Kidney epithelial cell (primary cell): Measurements from ENCODE around the gene SRR. TPM values are rescaled to one million over a fixed set of nuclear protein-coding genes. Genes with fewer than 3 reads are reported as not detected.
"Not testable (repeated sequence)": the region's sequence is repeated elsewhere in the genome, so short reads cannot be mapped to it uniquely, and the experiment has no call there.

Experiments
- DNase-seq: peaks from one replicate; pipeline ENCODE4 v3.0.0-alpha.2; 2010; ENCODE audit warnings: low read depth
- H3K27me3 ChIP-seq: 2 replicates; pipeline ENCODE4 v1.6.0; 2011; ENCODE audit warnings: low read length; ENCODE audit not compliant: control insufficient read depth, insufficient read depth
- H3K36me3 ChIP-seq: 2 replicates; pipeline ENCODE4 v1.5.1; 2011; ENCODE audit warnings: low read length; ENCODE audit not compliant: control insufficient read depth, insufficient read depth
- H3K4me3 ChIP-seq: 2 replicates; pipeline ENCODE4 v1.5.1; 2011; ENCODE audit warnings: low read depth, mild to moderate bottlenecking, control low read depth, low read length
- CTCF ChIP-seq: IDR thresholded peaks from 2 replicates; pipeline ENCODE4 v1.5.1; 2011; ENCODE audit warnings: mild to moderate bottlenecking, moderate library complexity, low read length, control low read depth, inconsistent platforms; ENCODE audit not compliant: insufficient read depth, poor library complexity, severe bottlenecking
- total RNA-seq: library from RNA; depleted of rRNA; stranded (reverse); fragments of >200 nt; gene quantifications from 2 replicates; pipeline ENCODE4 v1.2.3, GENCODE V29; 2015

The SRR gene
- total RNA-seq = 10.7 and 24.4 TPM in 2 replicates

GRCh38 chr17:2303204-2304188, at the start of gene SRR, which contains the start of gene SMG6:
Gene SRR, plus strand, starts transcription at chr17:2303950. Its CDS starts 11,611 bp downstream, at chr17:2315561.
Gene SMG6, minus strand, starts transcription at chr17:2303785. Its CDS starts 65 bp downstream, at chr17:2303720.
- DNase-seq = peak; percentile 38
- Histone ChIP-seq H3K4me3 (peak within 1 kb of the TSS; percentile 92), H3K36me3 (no peaks in the 10 kb centered on the region), H3K27me3 (no peaks in the 10 kb centered on the region)
- TF ChIP-seq CTCF = no peak

GRCh38 chr17:2258830-2259229, 44.9 kb upstream of the SRR start:
- not testable (repeated sequence) for H3K27me3 ChIP-seq, DNase-seq, H3K36me3 ChIP-seq, H3K4me3 ChIP-seq

GRCh38 chr17:2259769-2260536, 43.8 kb upstream of the SRR start:
- DNase-seq = no peak
- Histone ChIP-seq H3K36me3 (no peaks in the 10 kb centered on the region), H3K4me3 (no peak overlapping the region), H3K27me3 (no peaks in the 10 kb centered on the region)
- no peak for TF ChIP-seq CTCF

GRCh38 chr17:2262135-2262587, 41.6 kb upstream of the SRR start:
- H3K36me3 ChIP-seq = no peaks in the 10 kb centered on the region
- H3K27me3 ChIP-seq = no peaks in the 10 kb centered on the region
- H3K4me3 ChIP-seq = no peak overlapping the region
- TF ChIP-seq CTCF = no peak
- no peak for DNase-seq

- DNase-seq = no peak
- no peak for TF ChIP-seq CTCF
- H3K4me3 ChIP-seq = no peak overlapping the region
- H3K27me3 ChIP-seq = no peaks in the 10 kb centered on the region
- no peaks in the 10 kb centered on the region for H3K36me3 ChIP-seq
These were observed 40.3 kb upstream of the SRR start for GRCh38 chr17:2263183-2264066.
